HepG2 (cell line): Measurements from ENCODE around the gene WDR76. TPM values are rescaled to one million over a fixed set of nuclear protein-coding genes. Genes with fewer than 3 reads are reported as not detected.

Experiments
- ARNT ChIP-seq: fragments of 450-650 bp; IDR thresholded peaks from 2 replicates; pipeline ENCODE4 v1.6.1; 2017
- FOSL2 ChIP-seq: sonication (generic); formaldehyde crosslinking; IDR thresholded peaks from 2 replicates; pipeline ENCODE4 v1.4.0; 2020; ENCODE audit warnings: missing genetic modification reagents
- HOXA9 ChIP-seq: sonication (generic); formaldehyde crosslinking; IDR thresholded peaks from 2 replicates; pipeline ENCODE4 v1.8.1; 2022; ENCODE audit warnings: missing genetic modification reagents, mild to moderate bottlenecking, moderate library complexity, borderline replicate concordance
- KLF9 ChIP-seq: IDR thresholded peaks from 2 replicates; pipeline ENCODE4 v1.6.1; 2016; ENCODE audit warnings: low read depth
- MIER2 ChIP-seq: IDR thresholded peaks from 2 replicates; pipeline ENCODE4 v1.6.1; 2016; ENCODE audit warnings: missing biosample characterization, missing genetic modification reagents
- SATB2 ChIP-seq: sonication (generic); formaldehyde crosslinking; IDR thresholded peaks from 2 replicates; pipeline ENCODE4 v1.5.0; 2020; ENCODE audit warnings: missing genetic modification reagents
- SUZ12 ChIP-seq: fragments of 150-350 bp; IDR thresholded peaks from 2 replicates; pipeline ENCODE4 v1.6.1; 2014; ENCODE audit warnings: low read depth, low read length
- TCF12 ChIP-seq, 2 experiments: fragments of 450-650 bp in 1 of 2; sonication (generic) in 1 of 2; formaldehyde crosslinking in 1 of 2; IDR thresholded peaks; 2 replicates each; pipeline versions ENCODE4 v1.6.1 to v1.8.0; 2017 to 2022; ENCODE audit warnings: antibody characterized with exemption in 1 of 2, mild to moderate bottlenecking in 1 of 2, missing genetic modification reagents in 1 of 2, moderate library complexity in 1 of 2
- ZNF160 ChIP-seq: sonication (generic); formaldehyde crosslinking; IDR thresholded peaks from 2 replicates; pipeline ENCODE4 v1.8.0; 2022; ENCODE audit warnings: mild to moderate bottlenecking, inconsistent platforms, missing genetic modification reagents
- ZNF274 ChIP-seq: sonication (generic); formaldehyde crosslinking; IDR thresholded peaks from 2 replicates; pipeline ENCODE4 v1.5.1; 2020; ENCODE audit warnings: mild to moderate bottlenecking, missing genetic modification reagents
- ZNF496 ChIP-seq: sonication (generic); formaldehyde crosslinking; IDR thresholded peaks from 2 replicates; pipeline ENCODE4 v1.8.1; 2023; ENCODE audit warnings: mild to moderate bottlenecking, moderate library complexity, missing genetic modification reagents; ENCODE audit not compliant: insufficient replicate concordance
- ZNF7 ChIP-seq: IDR thresholded peaks from 2 replicates; pipeline ENCODE4 v1.6.1; 2016; ENCODE audit warnings: missing biosample characterization, missing genetic modification reagents
- polyA plus RNA-seq, 8 experiments: library from polyadenylated mRNA; depleted of rRNA in 3 of 8; stranded (reverse) in 7 of 8; unstranded in 1 of 8; fragments of >200 nt; fragmentation: Illumina TruSeq in 4 of 8; extraction: Trizol in 4 of 8; gene quantifications; 2 replicates each; pipeline versions ENCODE4 v1.2.1 to v1.2.3, GENCODE V29; 2011 to 2016; ENCODE audit warnings: low read depth in 4 of 8, missing spikeins in 1 of 8, mixed read lengths in 1 of 8; ENCODE audit not compliant: insufficient read depth in 1 of 8
- total RNA-seq, 5 experiments: library from RNA; depleted of rRNA; stranded (reverse); fragments of >200 nt; fragmentation: Illumina TruSeq; extraction: Trizol; gene quantifications; 2 replicates each; pipeline ENCODE4 v1.2.3, GENCODE V29; 2016; ENCODE audit warnings: low read depth in 1 of 5
- TF ChIP-seq, protein P1 (sequence below): sonication (generic); formaldehyde crosslinking; conservative IDR thresholded peaks from 2 replicates; pipeline ENCODE4 v1.4.0; 2020; ENCODE audit warnings: missing genetic modification reagents
- TF ChIP-seq, protein P2 (sequence below): sonication (generic); formaldehyde crosslinking; IDR thresholded peaks from 2 replicates; pipeline ENCODE4 v1.5.1; 2020; ENCODE audit warnings: mild to moderate bottlenecking, missing genetic modification reagents, moderate library complexity
- TF ChIP-seq, protein P3 (sequence below): sonication (generic); formaldehyde crosslinking; IDR thresholded peaks from 2 replicates; pipeline ENCODE4 v1.4.0; 2020; ENCODE audit warnings: missing genetic modification reagents
- TF ChIP-seq, protein P4 (sequence below): sonication (generic); formaldehyde crosslinking; IDR thresholded peaks from 2 replicates; pipeline ENCODE4 v1.9.0; 2021; ENCODE audit warnings: missing genetic modification reagents, borderline replicate concordance
- TF ChIP-seq, protein P5 (sequence below): sonication (generic); formaldehyde crosslinking; IDR thresholded peaks from 2 replicates; pipeline ENCODE4 v1.5.0; 2020; ENCODE audit warnings: missing genetic modification reagents

Gene WDR76
- total and polyA plus RNA-seq, 2 of the 13 experiments (the other 11 are each of a cell fraction or from before 2014, with no cell fraction given): 1.1 to 9.7 TPM

DNA sequence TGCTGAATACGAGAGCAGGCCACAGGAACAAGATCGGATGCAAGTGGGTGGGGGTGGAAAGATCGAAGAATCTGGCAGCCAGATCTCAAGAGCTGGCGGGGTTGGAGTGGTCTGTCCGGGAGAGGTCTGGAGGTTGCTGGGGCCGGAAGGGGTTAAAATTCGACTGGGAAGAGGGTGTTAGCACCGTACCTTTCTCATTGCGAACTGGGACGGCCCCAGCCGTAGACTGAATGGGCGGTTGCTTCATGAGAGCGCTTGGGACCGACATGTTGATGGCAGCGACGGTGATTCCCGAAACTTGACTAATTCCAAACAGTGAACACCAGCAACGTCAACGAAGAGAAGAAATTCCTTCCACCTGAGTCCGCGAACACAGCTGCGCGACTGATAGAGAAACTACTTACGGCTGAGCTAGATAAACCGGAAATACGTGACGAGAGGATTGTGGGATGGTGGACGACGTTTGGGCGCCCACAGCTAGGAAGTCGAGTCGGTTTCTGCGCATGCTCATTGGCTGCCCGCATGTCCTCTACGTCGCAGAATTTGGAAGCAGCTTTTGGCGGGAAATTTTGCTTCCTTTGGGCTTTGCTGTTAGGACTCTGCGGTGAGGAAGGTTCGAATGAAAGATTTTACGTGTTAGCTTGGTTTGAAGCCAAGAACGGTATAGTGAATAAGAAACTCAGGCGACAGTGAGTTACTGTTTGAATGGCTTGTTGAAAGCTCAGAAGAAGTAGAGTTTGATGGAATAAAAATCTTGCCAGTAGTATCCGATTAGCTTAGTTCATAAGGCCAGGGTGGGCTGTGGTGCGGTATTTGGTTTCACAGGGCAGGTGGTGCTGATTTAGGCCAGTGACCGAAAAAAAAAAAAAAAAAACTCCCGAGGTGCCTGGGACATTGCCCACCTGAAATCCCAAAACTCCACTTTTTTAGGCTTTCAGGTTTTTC lies 2.2 kb upstream of the WDR76 start, which contains the start of gene MFAP1 (continued):
- TF ChIP-seq, protein P1, sequence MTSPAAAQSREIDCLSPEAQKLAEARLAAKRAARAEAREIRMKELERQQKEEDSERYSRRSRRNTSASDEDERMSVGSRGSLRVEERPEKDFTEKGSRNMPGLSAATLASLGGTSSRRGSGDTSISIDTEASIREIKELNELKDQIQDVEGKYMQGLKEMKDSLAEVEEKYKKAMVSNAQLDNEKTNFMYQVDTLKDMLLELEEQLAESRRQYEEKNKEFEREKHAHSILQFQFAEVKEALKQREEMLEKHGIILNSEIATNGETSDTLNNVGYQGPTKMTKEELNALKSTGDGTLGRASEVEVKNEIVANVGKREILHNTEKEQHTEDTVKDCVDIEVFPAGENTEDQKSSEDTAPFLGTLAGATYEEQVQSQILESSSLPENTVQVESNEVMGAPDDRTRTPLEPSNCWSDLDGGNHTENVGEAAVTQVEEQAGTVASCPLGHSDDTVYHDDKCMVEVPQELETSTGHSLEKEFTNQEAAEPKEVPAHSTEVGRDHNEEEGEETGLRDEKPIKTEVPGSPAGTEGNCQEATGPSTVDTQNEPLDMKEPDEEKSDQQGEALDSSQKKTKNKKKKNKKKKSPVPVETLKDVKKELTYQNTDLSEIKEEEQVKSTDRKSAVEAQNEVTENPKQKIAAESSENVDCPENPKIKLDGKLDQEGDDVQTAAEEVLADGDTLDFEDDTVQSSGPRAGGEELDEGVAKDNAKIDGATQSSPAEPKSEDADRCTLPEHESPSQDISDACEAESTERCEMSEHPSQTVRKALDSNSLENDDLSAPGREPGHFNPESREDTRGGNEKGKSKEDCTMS (CRISPR knock-in tag): no peak
- TF ChIP-seq, protein P2, sequence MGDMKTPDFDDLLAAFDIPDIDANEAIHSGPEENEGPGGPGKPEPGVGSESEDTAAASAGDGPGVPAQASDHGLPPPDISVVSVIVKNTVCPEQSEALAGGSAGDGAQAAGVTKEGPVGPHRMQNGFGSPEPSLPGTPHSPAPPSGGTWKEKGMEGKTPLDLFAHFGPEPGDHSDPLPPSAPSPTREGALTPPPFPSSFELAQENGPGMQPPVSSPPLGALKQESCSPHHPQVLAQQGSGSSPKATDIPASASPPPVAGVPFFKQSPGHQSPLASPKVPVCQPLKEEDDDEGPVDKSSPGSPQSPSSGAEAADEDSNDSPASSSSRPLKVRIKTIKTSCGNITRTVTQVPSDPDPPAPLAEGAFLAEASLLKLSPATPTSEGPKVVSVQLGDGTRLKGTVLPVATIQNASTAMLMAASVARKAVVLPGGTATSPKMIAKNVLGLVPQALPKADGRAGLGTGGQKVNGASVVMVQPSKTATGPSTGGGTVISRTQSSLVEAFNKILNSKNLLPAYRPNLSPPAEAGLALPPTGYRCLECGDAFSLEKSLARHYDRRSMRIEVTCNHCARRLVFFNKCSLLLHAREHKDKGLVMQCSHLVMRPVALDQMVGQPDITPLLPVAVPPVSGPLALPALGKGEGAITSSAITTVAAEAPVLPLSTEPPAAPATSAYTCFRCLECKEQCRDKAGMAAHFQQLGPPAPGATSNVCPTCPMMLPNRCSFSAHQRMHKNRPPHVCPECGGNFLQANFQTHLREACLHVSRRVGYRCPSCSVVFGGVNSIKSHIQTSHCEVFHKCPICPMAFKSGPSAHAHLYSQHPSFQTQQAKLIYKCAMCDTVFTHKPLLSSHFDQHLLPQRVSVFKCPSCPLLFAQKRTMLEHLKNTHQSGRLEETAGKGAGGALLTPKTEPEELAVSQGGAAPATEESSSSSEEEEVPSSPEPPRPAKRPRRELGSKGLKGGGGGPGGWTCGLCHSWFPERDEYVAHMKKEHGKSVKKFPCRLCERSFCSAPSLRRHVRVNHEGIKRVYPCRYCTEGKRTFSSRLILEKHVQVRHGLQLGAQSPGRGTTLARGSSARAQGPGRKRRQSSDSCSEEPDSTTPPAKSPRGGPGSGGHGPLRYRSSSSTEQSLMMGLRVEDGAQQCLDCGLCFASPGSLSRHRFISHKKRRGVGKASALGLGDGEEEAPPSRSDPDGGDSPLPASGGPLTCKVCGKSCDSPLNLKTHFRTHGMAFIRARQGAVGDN: peak; percentile 87
- no peak for TF ChIP-seq ZNF7 (CRISPR knock-in tag)
- no peak for TF ChIP-seq ARNT
- TF ChIP-seq HOXA9 (CRISPR knock-in tag): no peak
- TF ChIP-seq FOSL2 (CRISPR knock-in tag): peak; percentile 76
- TF ChIP-seq, protein P3, sequence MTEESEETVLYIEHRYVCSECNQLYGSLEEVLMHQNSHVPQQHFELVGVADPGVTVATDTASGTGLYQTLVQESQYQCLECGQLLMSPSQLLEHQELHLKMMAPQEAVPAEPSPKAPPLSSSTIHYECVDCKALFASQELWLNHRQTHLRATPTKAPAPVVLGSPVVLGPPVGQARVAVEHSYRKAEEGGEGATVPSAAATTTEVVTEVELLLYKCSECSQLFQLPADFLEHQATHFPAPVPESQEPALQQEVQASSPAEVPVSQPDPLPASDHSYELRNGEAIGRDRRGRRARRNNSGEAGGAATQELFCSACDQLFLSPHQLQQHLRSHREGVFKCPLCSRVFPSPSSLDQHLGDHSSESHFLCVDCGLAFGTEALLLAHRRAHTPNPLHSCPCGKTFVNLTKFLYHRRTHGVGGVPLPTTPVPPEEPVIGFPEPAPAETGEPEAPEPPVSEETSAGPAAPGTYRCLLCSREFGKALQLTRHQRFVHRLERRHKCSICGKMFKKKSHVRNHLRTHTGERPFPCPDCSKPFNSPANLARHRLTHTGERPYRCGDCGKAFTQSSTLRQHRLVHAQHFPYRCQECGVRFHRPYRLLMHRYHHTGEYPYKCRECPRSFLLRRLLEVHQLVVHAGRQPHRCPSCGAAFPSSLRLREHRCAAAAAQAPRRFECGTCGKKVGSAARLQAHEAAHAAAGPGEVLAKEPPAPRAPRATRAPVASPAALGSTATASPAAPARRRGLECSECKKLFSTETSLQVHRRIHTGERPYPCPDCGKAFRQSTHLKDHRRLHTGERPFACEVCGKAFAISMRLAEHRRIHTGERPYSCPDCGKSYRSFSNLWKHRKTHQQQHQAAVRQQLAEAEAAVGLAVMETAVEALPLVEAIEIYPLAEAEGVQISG: peak; percentile 100
- TF ChIP-seq, protein P4, sequence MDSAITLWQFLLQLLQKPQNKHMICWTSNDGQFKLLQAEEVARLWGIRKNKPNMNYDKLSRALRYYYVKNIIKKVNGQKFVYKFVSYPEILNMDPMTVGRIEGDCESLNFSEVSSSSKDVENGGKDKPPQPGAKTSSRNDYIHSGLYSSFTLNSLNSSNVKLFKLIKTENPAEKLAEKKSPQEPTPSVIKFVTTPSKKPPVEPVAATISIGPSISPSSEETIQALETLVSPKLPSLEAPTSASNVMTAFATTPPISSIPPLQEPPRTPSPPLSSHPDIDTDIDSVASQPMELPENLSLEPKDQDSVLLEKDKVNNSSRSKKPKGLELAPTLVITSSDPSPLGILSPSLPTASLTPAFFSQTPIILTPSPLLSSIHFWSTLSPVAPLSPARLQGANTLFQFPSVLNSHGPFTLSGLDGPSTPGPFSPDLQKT: no peak
- no peak for TF ChIP-seq MIER2
- TF ChIP-seq ZNF496 (CRISPR knock-in tag): no peak
- TF ChIP-seq, protein P5, sequence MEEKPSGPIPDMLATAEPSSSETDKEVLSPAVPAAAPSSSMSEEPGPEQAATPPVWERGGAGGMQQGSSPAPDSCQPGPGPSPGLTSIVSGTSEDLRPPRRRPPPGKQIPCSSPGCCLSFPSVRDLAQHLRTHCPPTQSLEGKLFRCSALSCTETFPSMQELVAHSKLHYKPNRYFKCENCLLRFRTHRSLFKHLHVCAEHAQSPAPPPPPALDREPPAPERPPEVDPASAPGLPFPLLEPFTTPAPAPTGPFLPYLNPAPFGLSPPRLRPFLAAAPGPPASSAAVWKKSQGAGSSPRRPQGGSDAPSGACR: no peak
- no peak for TF ChIP-seq ZNF160
- TF ChIP-seq SUZ12: no peak
- no peak for TF ChIP-seq TCF12 (IDR thresholded peaks at IDR 0.05)
- TF ChIP-seq TCF12 (CRISPR knock-in tag; IDR thresholded peaks at IDR 0.05): no peak
- TF ChIP-seq KLF9 (CRISPR knock-in tag): peak; percentile 60; the same call in 1 of the 2 replicates
- TF ChIP-seq SATB2 (CRISPR knock-in tag): no peak
- peak; percentile 78 for TF ChIP-seq ZNF274 (CRISPR knock-in tag)
